Measurements from ENCODE around the gene KIAA1671.

Gene KIAA1671

GRCh38 chr22:25027959-25028840 lies 75.7 kb downstream of the KIAA1671 start:
- Histone ChIP-seq H3K4me1 (ENCODE audit: control insufficient read depth, insufficient read depth, low read length) (0 out of 2 replicates have a peak, but pooled peaks cover 6% of the 10 kb centered on the region), H3K4me3 (ENCODE audit: low read depth, low read length) (no peak overlapping the region), H3K27me3 (ENCODE audit: control insufficient read depth, insufficient read depth, low read length) (no peaks in the 10 kb centered on the region), H3K9me3 (ENCODE audit: control insufficient read depth, insufficient read depth, low read length) (no peaks in the 10 kb centered on the region), H3K27ac (ENCODE audit: low read depth, low read length) (no peak overlapping the region), H3K9ac (ENCODE audit: low read depth, low read length) (no peak overlapping the region), H3K36me3 (ENCODE audit: control insufficient read depth, insufficient read depth, low read length) (peaks cover 10% of the 10 kb centered on the region; the same call in 1 of the 2 replicates)

- no peaks in the 10 kb centered on the region for H3K9me3 ChIP-seq (ENCODE audit: control insufficient read depth, insufficient read depth, low read length)
- H3K27ac ChIP-seq (ENCODE audit: low read depth, low read length): no peak overlapping the region
- H3K4me1 ChIP-seq (ENCODE audit: control insufficient read depth, insufficient read depth, low read length): 0 out of 2 replicates have a peak, but pooled peaks cover 6% of the 10 kb centered on the region
- H3K36me3 ChIP-seq (ENCODE audit: control insufficient read depth, insufficient read depth, low read length): peaks cover 10% of the 10 kb centered on the region; the same call in 1 of the 2 replicates
- no peak overlapping the region for H3K4me3 ChIP-seq (ENCODE audit: low read depth, low read length)
- H3K9ac ChIP-seq (ENCODE audit: low read depth, low read length): no peak overlapping the region
- no peaks in the 10 kb centered on the region for H3K27me3 ChIP-seq (ENCODE audit: control insufficient read depth, insufficient read depth, low read length)
Observed at GRCh38 chr22:25028841-25029141, 76.3 kb downstream of the KIAA1671 start.

- Histone ChIP-seq H3K4me1 (ENCODE audit: control insufficient read depth, insufficient read depth, low read length) (0 out of 2 replicates have a peak, but pooled peaks cover 6% of the 10 kb centered on the region), H3K4me3 (ENCODE audit: low read depth, low read length) (no peak overlapping the region), H3K27ac (ENCODE audit: low read depth, low read length) (no peak overlapping the region), H3K9me3 (ENCODE audit: control insufficient read depth, insufficient read depth, low read length) (no peaks in the 10 kb centered on the region), H3K9ac (ENCODE audit: low read depth, low read length) (no peak overlapping the region), H3K36me3 (ENCODE audit: control insufficient read depth, insufficient read depth, low read length) (peaks cover 10% of the 10 kb centered on the region; the same call in 1 of the 2 replicates), H3K27me3 (ENCODE audit: control insufficient read depth, insufficient read depth, low read length) (no peaks in the 10 kb centered on the region)
Observed at GRCh38 chr22:25029181-25029580, 76.7 kb downstream of the KIAA1671 start.

DNA sequence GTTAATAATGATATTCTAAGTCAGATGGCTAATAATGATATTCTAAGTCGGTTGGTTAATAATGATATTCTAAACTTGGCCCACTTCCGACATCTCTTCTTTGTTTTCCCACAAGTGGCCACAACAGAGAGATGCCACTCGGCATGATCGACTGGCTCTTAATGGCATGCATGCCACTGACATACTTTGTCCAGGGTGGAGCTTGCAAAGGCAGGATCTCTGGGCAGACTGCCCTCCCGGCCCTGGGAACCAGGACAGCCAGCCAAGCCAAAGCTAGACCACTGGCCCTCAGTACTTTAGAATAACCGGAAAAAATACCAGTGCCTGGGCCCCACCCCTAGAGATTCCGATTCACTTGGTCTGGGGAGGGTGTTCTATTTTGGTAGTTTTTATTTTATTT lies 78.1 kb downstream of the KIAA1671 start:
- no peak overlapping the region for H3K27ac ChIP-seq (ENCODE audit: low read depth, low read length)

DNA sequence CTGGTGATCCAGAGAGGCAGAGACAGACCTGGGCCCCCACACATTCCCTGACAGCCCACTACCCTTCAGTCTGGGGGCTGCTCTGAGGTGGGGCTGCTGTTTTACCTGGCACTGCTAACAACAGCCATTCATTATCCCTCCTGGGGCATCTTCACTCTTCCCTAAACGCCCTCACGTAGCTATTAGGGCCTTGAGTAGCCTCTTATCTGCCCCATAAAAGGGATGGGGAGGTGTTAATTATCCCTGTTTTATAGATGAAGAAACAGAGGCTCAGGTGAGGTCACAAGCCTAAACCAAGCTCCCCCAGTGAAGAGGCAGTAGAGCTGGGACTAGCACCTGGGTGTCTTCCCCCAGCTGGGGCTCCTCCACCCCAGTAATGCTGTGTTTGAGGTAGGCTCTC lies 79.5 kb downstream of the KIAA1671 start:
- Histone ChIP-seq H3K4me3 (ENCODE audit: low read depth, low read length) (no peak overlapping the region), H3K9ac (ENCODE audit: low read depth, low read length) (no peak overlapping the region), H3K27ac (ENCODE audit: low read depth, low read length) (no peak overlapping the region), H3K27me3 (ENCODE audit: control insufficient read depth, insufficient read depth, low read length) (no peaks in the 10 kb centered on the region), H3K36me3 (ENCODE audit: control insufficient read depth, insufficient read depth, low read length) (peaks cover 13% of the 10 kb centered on the region; the same call in 1 of the 2 replicates), H3K9me3 (ENCODE audit: control insufficient read depth, insufficient read depth, low read length) (no peaks in the 10 kb centered on the region), H3K4me1 (ENCODE audit: control insufficient read depth, insufficient read depth, low read length) (0 out of 2 replicates have a peak, but pooled peaks cover 6% of the 10 kb centered on the region)

More for the DNA sequence above, 78.1 kb downstream of the KIAA1671 start:
- Histone ChIP-seq H3K4me3 (ENCODE audit: low read depth, low read length) (no peak overlapping the region), H3K9ac (ENCODE audit: low read depth, low read length) (no peak overlapping the region), H3K4me1 (ENCODE audit: control insufficient read depth, insufficient read depth, low read length) (0 out of 2 replicates have a peak, but pooled peaks cover 6% of the 10 kb centered on the region), H3K36me3 (ENCODE audit: control insufficient read depth, insufficient read depth, low read length) (peaks cover 13% of the 10 kb centered on the region; the same call in 1 of the 2 replicates), H3K9me3 (ENCODE audit: control insufficient read depth, insufficient read depth, low read length) (no peaks in the 10 kb centered on the region), H3K27me3 (ENCODE audit: control insufficient read depth, insufficient read depth, low read length) (no peaks in the 10 kb centered on the region)

- Histone ChIP-seq H3K36me3 (ENCODE audit: control insufficient read depth, insufficient read depth, low read length) (peaks cover 18% of the 10 kb centered on the region), H3K27ac (ENCODE audit: low read depth, low read length) (no peak overlapping the region), H3K27me3 (ENCODE audit: control insufficient read depth, insufficient read depth, low read length) (no peaks in the 10 kb centered on the region)
Observed at GRCh38 chr22:25035715-25036114, 83.2 kb downstream of the KIAA1671 start.

GRCh38 chr22:25038239-25038638 lies 85.7 kb downstream of the KIAA1671 start:
- H3K36me3 ChIP-seq (ENCODE audit: control insufficient read depth, insufficient read depth, low read length): peaks cover 20% of the 10 kb centered on the region
- H3K4me3 ChIP-seq (ENCODE audit: low read depth, low read length): no peak overlapping the region
- no peaks in the 10 kb centered on the region for H3K4me1 ChIP-seq (ENCODE audit: control insufficient read depth, insufficient read depth, low read length)
- H3K27me3 ChIP-seq (ENCODE audit: control insufficient read depth, insufficient read depth, low read length): no peaks in the 10 kb centered on the region
- no peak overlapping the region for H3K9ac ChIP-seq (ENCODE audit: low read depth, low read length)
- no peak overlapping the region for H3K27ac ChIP-seq (ENCODE audit: low read depth, low read length)
- no peaks in the 10 kb centered on the region for H3K9me3 ChIP-seq (ENCODE audit: control insufficient read depth, insufficient read depth, low read length)

More at GRCh38 chr22:25035715-25036114, 83.2 kb downstream of the KIAA1671 start:
- H3K9me3 ChIP-seq (ENCODE audit: control insufficient read depth, insufficient read depth, low read length): no peaks in the 10 kb centered on the region
- no peak overlapping the region for H3K9ac ChIP-seq (ENCODE audit: low read depth, low read length)
- no peak overlapping the region for H3K4me3 ChIP-seq (ENCODE audit: low read depth, low read length)
- no peaks in the 10 kb centered on the region for H3K4me1 ChIP-seq (ENCODE audit: control insufficient read depth, insufficient read depth, low read length)

DNA sequence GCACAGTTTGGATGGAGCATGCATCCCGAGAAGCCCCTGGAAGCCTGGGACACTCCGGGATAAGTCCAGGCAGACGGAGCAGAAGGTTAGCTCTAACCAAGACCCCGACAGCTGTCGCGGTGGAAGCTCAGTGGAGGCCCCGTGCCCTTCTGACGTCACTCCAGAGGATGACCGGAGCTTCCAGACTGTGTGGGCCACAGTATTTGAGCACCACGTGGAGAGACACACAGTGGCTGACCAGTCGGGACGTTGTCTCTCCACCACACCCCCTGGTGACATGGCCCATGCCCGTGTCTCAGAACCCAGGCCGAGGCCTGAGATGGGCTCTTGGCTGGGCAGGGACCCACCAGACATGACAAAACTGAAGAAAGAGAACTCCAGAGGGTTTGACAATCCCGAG lies 86.3 kb downstream of the KIAA1671 start:
- Histone ChIP-seq H3K4me3 (ENCODE audit: low read depth, low read length) (no peak overlapping the region), H3K36me3 (ENCODE audit: control insufficient read depth, insufficient read depth, low read length) (peaks cover 20% of the 10 kb centered on the region), H3K9ac (ENCODE audit: low read depth, low read length) (no peak overlapping the region), H3K4me1 (ENCODE audit: control insufficient read depth, insufficient read depth, low read length) (no peaks in the 10 kb centered on the region), H3K9me3 (ENCODE audit: control insufficient read depth, insufficient read depth, low read length) (no peaks in the 10 kb centered on the region), H3K27me3 (ENCODE audit: control insufficient read depth, insufficient read depth, low read length) (no peaks in the 10 kb centered on the region), H3K27ac (ENCODE audit: low read depth, low read length) (no peak overlapping the region)

DNA sequence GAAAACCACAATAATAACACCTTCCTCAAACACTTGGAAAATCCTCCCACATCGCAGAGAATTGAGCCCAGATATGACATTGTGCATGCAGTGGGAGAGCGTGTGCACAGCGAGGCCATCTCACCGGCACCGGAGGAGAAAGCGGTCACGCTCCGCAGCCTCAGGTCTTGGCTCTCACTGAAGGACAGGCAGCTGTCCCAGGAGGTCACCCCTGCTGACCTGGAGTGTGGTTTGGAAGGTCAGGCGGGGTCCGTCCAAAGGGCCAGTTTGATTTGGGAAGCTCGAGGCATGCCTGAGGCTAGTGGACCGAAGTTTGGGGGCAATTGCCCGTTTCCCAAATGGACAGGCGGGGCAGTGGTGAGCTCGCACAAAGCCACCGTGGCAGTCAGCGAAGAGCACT lies 86.7 kb downstream of the KIAA1671 start:
- Histone ChIP-seq H3K27ac (ENCODE audit: low read depth, low read length) (no peak overlapping the region), H3K9ac (ENCODE audit: low read depth, low read length) (no peak overlapping the region), H3K36me3 (ENCODE audit: control insufficient read depth, insufficient read depth, low read length) (peaks cover 19% of the 10 kb centered on the region), H3K9me3 (ENCODE audit: control insufficient read depth, insufficient read depth, low read length) (no peaks in the 10 kb centered on the region), H3K27me3 (ENCODE audit: control insufficient read depth, insufficient read depth, low read length) (no peaks in the 10 kb centered on the region), H3K4me3 (ENCODE audit: low read depth, low read length) (no peak overlapping the region), H3K4me1 (ENCODE audit: control insufficient read depth, insufficient read depth, low read length) (no peaks in the 10 kb centered on the region)

DNA sequence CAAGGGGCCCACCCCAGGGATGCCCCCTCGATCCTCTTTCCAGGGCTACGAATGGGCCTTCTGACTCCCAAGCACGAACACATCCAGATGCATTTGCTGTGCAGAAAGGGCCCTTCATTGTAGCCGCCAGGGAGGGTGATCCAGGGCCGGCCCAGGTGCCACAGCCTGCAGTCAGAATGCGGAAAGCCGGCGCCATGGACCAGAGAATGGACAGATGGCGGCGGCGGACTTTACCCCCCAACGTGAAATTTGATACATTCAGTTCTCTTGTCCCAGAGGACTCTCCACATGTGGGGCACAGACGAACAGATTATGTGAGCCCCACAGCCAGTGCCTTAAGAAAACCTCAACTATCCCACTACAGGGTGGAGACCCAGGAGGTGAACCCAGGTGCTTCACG lies 87.2 kb downstream of the KIAA1671 start:
- Histone ChIP-seq H3K27ac (ENCODE audit: low read depth, low read length) (no peak overlapping the region), H3K36me3 (ENCODE audit: control insufficient read depth, insufficient read depth, low read length) (peaks cover 17% of the 10 kb centered on the region), H3K4me3 (ENCODE audit: low read depth, low read length) (no peak overlapping the region), H3K9me3 (ENCODE audit: control insufficient read depth, insufficient read depth, low read length) (no peaks in the 10 kb centered on the region), H3K27me3 (ENCODE audit: control insufficient read depth, insufficient read depth, low read length) (no peaks in the 10 kb centered on the region), H3K4me1 (ENCODE audit: control insufficient read depth, insufficient read depth, low read length) (no peaks in the 10 kb centered on the region), H3K9ac (ENCODE audit: low read depth, low read length) (no peak overlapping the region)

DNA sequence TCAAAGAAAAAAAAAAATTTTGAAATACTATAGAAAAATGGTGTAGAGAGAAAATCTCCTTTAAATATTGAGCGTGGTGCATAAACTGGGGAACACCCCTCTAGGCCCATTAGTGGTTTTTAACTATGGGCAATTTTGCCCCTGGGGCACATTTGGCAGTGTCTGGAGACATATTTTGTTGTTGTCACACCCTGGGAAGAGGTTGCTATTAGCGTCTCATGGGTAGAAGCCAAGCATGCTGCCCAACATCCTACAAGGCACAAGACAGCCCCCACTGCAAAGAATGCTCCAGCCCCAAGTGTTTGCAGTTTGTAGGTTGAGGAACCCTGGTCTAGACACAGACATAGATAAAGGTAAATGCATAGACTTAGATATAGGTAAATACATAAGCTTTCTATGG lies 92.6 kb downstream of the KIAA1671 start:
- Histone ChIP-seq H3K27me3 (ENCODE audit: control insufficient read depth, insufficient read depth, low read length) (no peaks in the 10 kb centered on the region), H3K9me3 (ENCODE audit: control insufficient read depth, insufficient read depth, low read length) (0 out of 2 replicates have a peak, but pooled peaks cover 2% of the 10 kb centered on the region), H3K9ac (ENCODE audit: low read depth, low read length) (no peak overlapping the region), H3K4me1 (ENCODE audit: control insufficient read depth, insufficient read depth, low read length) (no peaks in the 10 kb centered on the region), H3K4me3 (ENCODE audit: low read depth, low read length) (no peak overlapping the region), H3K27ac (ENCODE audit: low read depth, low read length) (no peak overlapping the region), H3K36me3 (ENCODE audit: control insufficient read depth, insufficient read depth, low read length) (peaks cover 19% of the 10 kb centered on the region)

Data from HUES48 (cell line).